SK-N-DZ (cell line): ENCODE measurements around the gene ANAPC1.
"Not testable (repeated sequence)": the region's sequence is repeated elsewhere in the genome, so short reads cannot be mapped to it uniquely, and the experiment has no call there.

Source experiments
- DNase-seq: peaks from one replicate; pipeline ENCODE4 v3.0.0-alpha.2; 2015; ENCODE audit warnings: low spot score

ANAPC1 gene

DNA sequence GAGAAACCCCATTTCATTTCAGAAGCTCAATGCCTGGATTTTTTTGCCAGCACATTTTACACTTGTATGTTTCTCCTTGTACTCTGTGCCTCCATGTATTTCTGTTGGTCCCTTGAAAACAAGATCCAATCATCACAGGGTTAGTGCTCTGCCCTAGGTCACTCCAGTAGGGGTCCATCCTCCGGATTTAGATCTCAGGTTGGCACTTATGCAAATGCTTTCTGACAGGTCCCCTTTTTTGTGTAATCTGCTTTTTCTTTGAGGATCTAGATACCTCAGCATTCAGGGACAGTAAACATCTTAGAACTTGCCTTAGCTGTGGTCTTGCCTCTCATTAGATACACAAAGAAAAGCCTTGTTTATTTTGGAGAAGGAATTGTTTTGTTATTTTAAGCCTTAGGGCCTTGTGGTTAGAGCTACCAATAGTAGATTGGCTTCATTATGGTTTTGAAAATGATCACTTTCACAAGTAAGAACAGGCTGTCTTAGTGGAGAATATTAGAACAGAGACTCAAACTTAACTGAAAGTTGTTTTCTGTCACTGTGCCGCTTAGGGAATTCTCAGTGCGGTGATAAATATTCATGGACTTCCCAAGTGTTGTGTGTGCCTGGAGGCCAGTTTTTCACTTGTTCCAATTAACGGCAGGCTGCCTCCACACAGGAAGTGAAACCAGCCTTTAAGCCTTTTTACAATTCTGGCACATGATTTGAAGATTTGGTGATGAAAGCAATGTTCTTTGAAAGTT is 22.2 kb upstream of the ANAPC1 start:
- no peak for DNase-seq

DNA sequence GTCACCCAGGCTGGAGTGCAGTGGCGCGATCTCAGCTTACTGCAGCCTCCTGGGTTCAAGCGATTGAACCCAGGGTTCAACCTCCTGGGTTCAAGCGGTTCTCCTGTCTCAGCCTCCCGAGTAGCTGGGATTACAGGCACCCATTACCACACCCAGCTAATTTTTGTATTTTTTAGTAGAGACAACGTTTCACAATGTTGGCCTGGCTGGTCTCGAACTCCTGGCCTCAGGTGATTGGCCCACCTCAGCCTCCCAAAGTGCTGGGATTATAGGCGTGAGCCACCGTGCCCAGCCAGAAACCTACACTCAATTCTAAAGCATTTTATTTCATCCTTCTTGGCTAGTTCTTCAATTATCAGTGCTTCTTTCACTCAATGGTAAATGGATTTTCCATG is 21.5 kb upstream of the ANAPC1 start:
- DNase-seq, result not testable (repeated sequence)

DNA sequence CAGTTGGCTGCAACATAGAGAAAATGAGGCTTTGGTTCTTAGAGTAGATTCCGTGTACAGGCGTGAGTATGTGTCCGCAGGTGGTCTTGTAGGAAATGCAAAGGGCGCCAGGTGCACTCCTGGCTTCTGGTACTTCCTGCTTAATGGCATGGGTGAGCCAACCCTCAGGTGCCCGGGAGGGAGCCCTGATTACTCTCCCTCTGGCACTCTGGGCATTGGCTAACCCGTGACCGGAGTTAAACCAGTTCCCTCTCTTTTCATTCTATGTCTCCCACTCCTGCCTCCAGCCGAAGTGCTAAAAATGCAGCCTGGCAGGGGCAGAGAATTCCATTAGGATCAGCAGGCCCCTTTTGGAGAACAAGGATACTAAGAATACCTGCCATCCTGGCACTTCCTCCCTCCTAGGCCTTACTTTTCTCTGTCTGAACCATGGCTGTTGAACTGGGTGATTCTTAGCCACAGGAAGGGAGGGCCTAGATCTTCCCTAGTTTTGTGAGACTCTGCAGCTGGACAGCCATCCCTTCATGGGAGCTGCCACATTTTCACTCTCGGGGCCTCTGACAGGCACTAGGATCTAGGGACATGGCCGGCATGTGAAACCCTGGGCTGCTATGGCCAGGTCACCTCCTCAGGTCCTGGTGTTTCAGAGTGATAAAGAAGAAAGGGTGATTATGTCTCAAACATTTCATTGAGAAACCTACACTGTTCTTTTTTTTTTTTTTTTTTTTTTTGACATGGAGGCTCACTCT is 20.9 kb upstream of the ANAPC1 start:
- DNase-seq, result no peak

DNA sequence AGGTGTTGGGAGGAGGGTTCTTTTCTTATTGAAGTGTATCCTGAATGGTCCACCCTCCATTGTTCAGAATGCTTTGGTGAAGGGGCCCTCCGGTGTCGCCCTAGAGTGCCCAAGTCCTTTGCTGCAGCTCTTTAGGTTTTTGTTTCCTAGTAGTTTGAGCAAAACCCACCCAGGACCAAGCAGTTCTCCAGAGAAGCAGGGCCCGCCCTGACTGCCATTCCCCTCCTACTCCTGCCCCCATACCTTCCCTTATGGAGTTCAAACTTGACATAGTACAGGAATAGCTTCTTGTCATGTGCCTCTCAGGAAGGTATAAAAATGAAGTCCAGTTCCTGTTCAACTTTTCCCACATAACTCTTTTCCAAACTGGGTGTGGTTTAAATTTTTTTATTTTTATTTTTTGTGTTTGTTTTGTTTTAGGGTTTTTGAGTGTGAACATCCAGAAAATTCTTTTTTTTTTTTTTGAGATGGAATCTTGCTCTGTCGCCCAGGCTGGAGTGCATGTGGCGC is 20.0 kb upstream of the ANAPC1 start:
- DNase-seq, result no peak

DNA sequence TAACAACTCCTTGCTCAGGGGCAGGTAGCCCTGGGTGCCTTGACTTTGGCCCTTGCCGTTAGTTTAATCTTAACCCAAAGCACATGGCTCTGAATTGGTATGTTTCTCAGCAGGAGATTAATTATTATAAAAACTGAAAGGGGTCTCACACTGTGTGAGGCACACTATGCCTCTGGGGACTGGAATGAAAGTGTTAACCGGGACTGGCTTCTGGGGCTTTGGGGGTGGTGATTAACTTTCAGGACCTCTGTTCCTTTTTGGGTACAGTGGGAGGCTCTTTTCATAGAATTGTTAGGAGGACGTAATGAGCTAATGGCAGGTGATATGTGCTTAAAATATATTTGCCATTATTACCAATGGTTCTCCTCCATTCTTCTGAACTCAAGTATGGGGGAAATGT is 19.5 kb upstream of the ANAPC1 start:
- no peak for DNase-seq

DNA sequence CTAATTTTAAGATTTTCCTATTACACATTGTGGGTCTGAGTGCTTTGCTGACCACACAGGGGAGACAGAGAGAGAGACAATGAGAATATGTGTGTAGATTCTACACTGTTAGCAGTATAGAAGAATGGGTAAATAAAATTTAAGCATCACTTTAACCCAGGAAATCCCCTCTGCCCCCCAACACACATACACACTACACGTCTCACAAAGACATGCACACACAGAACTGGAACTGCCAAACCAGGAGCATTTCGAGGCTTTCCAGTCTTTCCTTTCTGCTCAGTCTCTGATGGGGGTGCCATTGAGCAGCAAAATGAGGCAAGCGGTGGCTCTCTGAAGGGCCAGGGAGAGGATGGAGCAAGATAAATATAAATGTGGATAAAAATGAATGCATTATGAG is 16.9 kb upstream of the ANAPC1 start:
- peak; percentile 25 for DNase-seq

DNA sequence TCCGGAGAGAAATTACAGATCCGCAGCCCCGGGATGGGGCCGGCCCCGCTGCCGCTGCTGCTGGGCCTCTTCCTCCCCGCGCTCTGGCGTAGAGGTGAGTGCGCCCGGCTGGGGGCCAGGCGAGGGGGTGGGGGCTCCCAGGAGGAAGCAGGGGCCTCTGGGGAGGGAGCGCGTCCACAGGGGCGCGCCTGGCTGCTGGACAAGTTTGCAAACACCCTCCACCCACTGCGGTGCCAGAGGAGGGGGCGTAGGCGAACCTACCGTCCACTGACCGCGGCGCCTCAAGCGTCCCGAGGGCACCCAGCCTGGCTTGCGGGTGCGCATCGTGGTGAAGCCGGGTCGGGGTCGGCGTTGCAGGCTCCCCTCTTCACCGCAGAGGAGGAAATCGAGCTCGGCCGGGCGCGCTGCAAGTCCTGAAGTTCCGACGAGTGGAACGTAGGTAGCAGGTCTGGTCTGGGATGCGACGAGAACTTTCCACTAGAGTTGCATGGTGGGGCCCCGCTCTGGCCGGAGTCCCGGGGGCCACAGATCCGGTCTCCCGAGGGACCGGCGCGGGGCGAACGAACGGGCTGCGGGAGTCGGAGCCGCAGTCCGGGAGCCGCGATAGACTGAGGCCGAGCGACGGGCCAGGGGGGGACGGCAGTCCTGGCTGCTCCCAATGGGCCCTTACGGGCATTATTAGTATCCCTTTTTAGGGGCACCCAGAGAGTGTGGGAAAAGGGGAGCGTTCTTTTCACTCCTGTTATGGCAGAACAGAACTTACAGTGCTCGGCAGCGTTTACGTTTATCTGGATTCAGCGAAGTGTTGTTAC is 14.9 kb upstream of the ANAPC1 start:
- no peak for DNase-seq

DNA sequence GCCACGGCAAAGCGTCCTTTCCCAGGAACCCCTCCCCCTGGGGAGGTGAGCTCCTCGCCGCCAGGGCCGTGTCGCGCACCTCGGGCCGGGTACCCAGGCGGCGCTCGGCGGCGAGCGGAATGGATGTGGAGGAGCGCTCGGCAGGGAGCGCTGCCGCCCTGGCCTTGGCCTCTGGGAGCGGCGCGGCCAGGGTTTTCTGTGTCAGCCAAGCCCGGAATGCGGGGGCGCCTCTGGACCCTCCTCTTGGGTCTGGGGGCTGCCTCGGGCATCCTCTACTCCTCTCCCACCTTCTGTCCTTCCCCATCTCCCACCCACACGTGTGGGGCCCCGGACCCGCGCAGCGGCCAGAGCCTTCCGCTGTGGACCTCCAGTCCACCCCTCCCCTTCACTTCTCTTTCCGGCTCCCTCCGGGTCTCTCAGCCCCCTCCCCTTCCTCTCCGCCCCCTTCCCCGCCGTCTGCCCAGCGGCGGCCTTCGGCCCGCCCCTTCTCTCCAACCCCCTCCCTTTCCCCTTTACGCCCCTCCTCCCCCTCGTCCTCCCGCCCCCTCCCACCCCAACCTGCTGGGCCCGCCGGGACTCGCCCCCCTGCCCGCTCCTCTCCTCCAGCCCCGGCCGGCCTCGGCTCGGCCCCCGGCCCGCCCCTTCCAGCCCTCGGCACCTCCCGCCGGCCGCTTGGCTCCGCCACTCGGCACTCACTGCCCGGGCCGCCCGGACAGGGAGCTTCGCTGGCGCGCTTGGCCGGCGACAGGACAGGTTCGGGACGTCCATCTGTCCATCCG is 14.1 kb upstream of the ANAPC1 start, which contains the start of gene MERTK:
Gene MERTK (plus strand): TSS at position 684 of the 779 bp plus-strand sequence. CDS start 129 bp downstream, outside the sequence.
- peak; percentile 89 for DNase-seq

DNA sequence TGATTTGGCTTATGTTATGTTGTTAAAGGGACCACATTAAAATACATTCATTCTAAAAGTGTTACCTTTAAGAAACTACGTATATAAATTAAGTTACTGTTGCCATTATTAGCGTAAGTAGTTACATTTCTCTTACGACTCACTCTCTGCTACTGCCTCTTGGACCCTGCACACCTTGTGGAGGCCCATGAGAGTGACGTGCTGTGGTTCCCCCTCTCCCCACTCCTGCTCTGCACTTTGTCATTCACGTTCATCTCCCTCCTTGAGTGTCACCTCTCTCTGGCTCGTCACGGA is 13.6 kb upstream of the ANAPC1 start:
- DNase-seq, result no peak

DNA sequence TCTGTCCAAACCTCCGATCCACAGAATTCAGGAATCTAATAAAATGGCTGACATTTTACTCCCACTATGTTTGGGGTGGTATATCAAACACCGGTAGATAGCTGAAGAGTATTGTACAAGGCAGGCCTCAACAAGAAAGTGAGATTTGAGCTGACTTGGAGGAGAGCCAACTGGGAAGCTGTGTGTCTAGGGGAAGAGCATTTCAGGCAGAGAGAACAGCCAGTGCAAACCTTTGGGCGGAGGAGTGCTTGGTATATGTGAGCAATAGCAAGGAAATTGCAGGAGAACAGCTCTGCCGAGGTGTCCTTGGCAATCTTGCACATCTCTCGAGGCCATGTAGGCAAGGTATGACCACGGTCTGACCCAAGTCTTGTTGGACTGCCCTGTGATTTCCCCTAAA is 12.6 kb upstream of the ANAPC1 start:
- no peak for DNase-seq

DNA sequence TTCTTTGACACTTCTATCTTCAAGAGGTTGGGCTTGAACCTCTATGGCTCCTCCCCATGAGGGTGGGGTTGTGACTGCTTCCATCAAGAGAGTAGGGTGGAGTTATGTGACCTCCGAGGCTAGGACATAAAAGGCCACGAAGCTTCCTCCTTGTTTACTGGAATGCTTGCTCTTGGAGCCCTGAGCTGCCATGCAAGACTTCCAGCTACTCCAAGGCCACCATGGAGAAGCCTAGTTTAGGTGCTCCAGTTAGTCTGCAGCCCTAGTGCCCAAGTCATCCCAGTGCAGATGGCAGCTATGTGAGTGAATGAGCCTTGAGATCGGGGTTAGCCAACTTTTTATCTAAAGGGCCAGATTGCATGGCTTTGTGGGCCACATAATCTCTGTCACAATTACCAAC is 12.0 kb upstream of the ANAPC1 start:
- DNase-seq, result no peak

DNA sequence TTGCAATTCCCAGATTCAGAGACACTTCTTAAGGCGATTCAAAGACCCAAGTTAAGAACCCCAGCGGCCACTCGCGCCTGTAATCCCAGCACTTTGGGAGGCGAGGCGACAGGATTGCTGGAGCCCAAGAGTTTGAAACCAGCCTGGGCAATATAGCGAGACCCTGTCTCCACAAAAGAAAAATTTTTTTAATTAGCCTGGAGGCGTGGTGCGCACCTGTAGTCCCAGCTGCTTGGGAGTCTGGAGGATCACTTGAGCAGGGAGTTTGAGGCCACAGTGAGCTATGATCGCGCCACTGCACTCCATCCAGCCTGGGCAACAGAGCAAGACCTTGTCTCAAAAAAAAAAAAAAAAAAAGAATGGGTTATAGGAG is 585 bp upstream of the ANAPC1 start:
- DNase-seq, result no peak

DNA sequence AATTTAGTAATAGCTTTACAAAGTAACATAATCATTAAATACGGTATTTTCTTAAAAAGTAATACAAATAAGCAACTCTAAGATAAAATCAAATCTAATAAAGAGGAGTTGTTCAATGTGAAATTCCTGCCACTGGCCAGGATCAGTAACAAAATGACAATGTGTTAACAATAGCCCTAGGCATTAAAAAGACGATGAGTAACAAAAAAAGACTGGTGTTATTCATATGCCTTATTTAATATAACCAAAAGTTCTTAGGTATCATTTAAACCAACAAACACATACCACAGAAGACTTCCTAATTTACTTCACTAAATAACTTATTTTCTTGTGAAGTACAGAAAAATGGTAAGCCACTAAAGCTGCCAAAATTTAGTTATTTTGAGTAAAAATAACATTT is 11.2 kb downstream of the ANAPC1 start:
- DNase-seq, result not testable (repeated sequence)

DNA sequence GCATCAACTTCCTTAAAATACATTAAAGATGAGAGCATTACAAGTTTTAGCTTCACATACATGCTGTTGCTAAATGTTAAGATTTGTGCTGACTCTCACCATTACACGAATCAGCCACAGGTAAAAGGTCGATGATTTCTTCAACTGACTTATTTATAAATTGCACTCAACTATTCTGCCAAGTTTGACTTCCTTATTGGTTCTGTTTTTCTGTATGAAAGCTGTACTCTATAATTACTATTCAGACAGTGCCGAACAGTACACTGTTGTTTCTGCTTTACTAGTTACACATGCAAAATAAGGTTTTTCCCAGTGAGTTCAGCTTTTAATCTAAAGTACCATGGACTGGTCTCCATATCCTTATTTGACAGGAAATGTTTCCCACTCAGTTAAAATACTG is 18.9 kb downstream of the ANAPC1 start:
- not testable (repeated sequence) for DNase-seq

DNA sequence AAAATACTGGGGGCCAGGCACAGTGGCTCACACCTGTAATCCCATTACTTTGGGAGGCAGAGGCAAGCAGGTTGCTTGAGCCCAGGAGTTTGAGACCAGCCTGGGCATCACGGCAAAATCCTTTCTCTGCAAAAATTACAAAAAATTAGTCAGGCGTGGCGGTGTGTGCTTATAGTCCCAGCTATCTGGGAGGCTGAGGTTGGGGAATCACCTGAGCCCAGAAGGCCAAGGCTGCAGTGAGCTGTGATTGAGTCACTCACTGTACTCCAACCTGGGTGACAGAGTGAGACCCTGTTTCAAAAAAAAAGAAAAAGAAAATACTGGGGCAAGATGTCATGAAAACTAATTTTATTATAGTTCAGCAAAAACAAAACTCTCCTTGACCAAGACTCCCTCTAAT is 24.0 kb downstream of the ANAPC1 start:
- not testable (repeated sequence) for DNase-seq

DNA sequence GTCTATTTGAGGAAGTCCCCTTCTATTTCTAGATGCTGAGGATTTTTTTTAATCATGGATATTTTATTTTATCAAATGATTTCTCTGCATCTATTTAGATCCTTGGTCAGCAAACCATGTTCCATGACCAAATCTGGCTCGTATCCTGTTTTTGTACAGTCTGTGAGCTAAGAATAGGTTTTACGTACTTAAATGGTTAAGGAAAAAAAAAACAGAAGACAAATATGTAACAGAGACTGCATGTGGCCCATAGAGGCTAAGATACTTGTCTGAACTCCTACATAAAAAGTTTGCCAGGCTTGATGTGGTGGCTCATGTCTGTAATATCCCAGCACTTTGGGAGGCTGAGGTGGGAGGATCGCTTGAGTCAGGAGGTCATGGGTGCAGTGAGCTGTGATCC is 31.4 kb downstream of the ANAPC1 start:
- DNase-seq, result not testable (repeated sequence)

DNA sequence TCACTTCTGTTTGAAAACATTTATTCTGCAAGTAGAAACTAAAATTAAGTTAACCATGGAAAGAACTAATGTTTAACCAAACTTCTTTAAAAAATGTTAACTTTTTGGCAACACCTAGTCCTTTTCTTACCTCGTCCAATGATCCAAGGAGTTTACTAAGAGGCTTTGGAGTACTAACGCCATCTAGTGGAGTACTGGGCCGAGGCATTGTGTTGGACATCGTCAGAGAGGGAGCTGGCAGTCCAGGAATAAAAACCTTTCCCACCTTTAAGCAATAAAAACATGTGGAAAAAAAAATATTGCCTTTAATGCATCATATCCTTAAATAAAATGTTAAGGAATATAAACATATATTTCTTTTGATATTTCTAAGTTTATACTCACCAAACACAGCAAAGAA is 33.3 kb downstream of the ANAPC1 start:
- DNase-seq, result not testable (repeated sequence)

DNA sequence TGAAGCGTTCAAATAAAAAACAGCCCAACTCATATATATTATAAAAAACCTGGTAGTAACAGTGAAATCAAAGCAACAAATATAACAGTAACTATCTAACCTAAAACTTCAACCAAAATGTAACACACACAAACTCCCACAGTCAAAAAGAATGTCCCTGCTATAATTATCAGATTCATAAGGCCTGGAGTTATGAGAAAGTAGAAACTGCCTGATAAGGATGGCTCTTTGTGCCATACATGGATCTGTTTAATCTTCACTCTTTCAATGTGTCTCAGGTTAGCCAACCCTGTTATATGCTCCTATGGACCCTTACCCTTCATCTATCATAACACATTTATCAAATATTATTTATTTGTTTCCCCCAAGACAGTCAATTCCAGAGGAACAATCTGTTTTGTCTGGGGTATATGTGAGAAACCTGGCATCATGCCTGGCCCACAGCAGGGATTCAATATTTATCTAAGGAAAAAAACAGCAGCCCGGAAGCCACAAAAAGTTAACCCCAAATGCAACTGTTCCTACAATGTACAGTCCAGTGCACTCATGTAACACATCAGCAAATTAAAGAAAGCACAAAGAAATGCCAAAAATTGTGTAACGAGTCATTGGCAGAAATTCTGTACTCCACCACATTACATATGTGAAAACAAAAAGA is 44.2 kb downstream of the ANAPC1 start:
- DNase-seq, result not testable (repeated sequence)

DNA sequence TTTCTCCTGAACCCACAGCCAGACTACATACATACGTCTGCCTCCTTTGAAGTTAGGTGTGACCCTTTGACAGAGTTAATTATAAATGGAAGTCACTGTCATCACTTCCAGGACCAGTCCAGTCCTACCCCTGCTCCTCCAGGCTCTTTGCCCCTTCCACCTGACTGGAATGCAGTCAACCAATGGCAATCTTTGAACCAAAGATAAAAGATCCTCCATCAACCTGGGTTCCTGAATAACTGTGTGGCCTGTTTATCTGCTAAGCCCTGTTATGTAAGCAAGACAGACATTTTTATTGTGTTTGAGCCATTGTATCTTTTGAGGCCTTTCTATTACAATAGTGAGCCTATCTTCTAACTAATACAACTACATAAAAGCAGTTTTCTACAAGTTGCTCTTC is 45.0 kb downstream of the ANAPC1 start:
- DNase-seq, result not testable (repeated sequence)

DNA sequence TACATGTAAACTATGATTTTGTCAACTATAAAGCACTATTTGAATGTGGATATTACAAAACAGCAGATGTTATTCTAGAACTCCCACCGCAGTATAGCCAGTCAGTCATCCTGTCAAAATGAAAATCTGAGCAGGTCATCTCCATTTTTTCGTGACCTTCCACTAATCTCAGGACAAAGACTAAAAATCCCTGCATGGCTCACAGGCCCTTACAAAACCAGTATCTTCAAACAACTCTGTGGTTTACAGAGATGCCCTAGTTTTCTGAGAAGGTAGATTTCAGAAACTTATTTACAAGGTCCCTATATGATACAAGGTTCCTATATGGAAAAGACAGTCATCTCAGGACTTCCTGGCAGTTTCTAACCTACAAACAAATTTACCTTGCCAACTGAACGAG is 49.8 kb downstream of the ANAPC1 start:
- not testable (repeated sequence) for DNase-seq

DNA sequence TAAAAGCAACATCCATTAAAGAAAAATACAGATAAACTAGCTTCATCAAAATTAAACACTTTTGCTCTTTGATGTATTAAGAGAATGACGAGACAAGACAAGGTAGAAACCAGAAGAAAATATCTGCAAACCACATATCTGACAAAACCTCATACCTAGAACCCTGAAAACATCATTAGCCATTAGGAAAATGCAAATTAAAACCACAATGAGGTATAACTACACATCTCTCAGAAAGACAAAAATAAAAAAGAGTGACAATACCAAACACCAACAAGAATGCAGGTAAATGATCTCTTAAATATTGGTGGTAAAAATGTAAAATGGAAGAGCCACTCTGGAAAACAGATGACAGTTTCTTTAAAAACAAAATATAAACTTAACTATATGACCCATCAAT is 53.5 kb downstream of the ANAPC1 start:
- not testable (repeated sequence) for DNase-seq
